Esophagus mucosa (tissue), 1 donor: ENCODE results near the gene DNMBP. TPM values are rescaled to one million over a fixed set of nuclear protein-coding genes. Genes with fewer than 3 reads are reported as not detected.

ENCODE experiments used
- ATAC-seq: fragments of 200-7000 bp; cut with Tn5 transposase; one replicate; pipeline ENCODE4 v1.9.1; 2020
- total RNA-seq: library from RNA; stranded (reverse); gene quantifications from one replicate; pipeline ENCODE4 v1.2.4, GENCODE V29; 2023
- donor health status: DM: yes; HTN: yes; CAD: no.

The DNMBP gene
- 12.4 TPM for total RNA-seq

- peak; percentile 82 for ATAC-seq
Observed at GRCh38 chr10:100009793-100010676, at the start of gene DNMBP. Gene DNMBP (minus strand): TSS chr10:100009947. CDS start chr10:99972124, 37,823 bp downstream.

GRCh38 chr10:100057948-100058347 is 48.2 kb upstream of the DNMBP start:
- no peak for ATAC-seq

GRCh38 chr10:100053686-100054460 is 44.1 kb upstream of the DNMBP start:
- no peak for ATAC-seq

GRCh38 chr10:100046021-100046486 is 36.3 kb upstream of the DNMBP start:
- ATAC-seq: peak; percentile 72

- ATAC-seq: no peak
Observed at GRCh38 chr10:100045592-100045991, 35.8 kb upstream of the DNMBP start.

GRCh38 chr10:100043796-100044195 is 34.0 kb upstream of the DNMBP start:
- peak; percentile 75 for ATAC-seq

GRCh38 chr10:100043344-100043743 is 33.6 kb upstream of the DNMBP start:
- peak; percentile 91 for ATAC-seq

- no peak for ATAC-seq
Observed at GRCh38 chr10:100041306-100042002, 31.7 kb upstream of the DNMBP start.

- peak; percentile 53 for ATAC-seq
Observed at GRCh38 chr10:100038561-100039071, 28.9 kb upstream of the DNMBP start.

- ATAC-seq: peak; percentile 57
Observed at GRCh38 chr10:100037758-100038315, 28.1 kb upstream of the DNMBP start.

- ATAC-seq: no peak
Observed at GRCh38 chr10:100036850-100037249, 27.1 kb upstream of the DNMBP start.

GRCh38 chr10:100033766-100034418 is 24.1 kb upstream of the DNMBP start:
- no peak for ATAC-seq

GRCh38 chr10:100027416-100027815 is 17.7 kb upstream of the DNMBP start:
- ATAC-seq: no peak

- no peak for ATAC-seq
Observed at GRCh38 chr10:100025576-100025975, 15.8 kb upstream of the DNMBP start.

- no peak for ATAC-seq
Observed at GRCh38 chr10:100024748-100025147, 15.0 kb upstream of the DNMBP start.

- no peak for ATAC-seq
Observed at GRCh38 chr10:100022403-100022802, 12.7 kb upstream of the DNMBP start.

- ATAC-seq: no peak
Observed at GRCh38 chr10:100021322-100021721, 11.6 kb upstream of the DNMBP start.

GRCh38 chr10:100020886-100021253 is 11.1 kb upstream of the DNMBP start:
- ATAC-seq: no peak

GRCh38 chr10:100020142-100020885 is 10.6 kb upstream of the DNMBP start:
- ATAC-seq: no peak

GRCh38 chr10:100019787-100020141 is 10.0 kb upstream of the DNMBP start:
- no peak for ATAC-seq
